Measurements from ENCODE around the gene WDR7.
"Not testable (repeated sequence)": the region's sequence is repeated elsewhere in the genome, so short reads cannot be mapped to it uniquely, and the experiment has no call there.

The WDR7 gene

GRCh38 chr18:56654280-56654679 is 3.1 kb downstream of the WDR7 start:
- not testable (repeated sequence) for DNase-seq (ENCODE audit: low read depth)

DNA sequence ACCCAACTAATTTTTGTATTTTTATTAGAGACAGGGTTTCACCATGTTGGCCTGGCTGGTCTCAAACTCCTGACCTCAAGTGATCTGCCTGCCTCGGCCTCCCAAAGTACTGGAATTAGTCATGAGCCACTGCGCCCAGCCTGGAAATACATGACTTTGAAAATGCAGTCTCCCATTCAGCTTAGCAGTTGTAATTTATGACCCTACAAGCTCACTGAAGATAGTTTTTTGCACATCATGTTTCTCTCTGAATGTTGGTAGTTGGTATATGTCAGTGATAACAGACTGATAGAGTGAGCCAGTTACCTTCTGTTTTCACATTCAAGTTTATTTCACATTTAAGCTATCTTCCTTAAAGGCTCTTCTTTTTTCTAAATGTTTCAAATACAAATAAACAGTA is 7.1 kb downstream of the WDR7 start:
- no peak for DNase-seq (ENCODE audit: low read depth)

DNA sequence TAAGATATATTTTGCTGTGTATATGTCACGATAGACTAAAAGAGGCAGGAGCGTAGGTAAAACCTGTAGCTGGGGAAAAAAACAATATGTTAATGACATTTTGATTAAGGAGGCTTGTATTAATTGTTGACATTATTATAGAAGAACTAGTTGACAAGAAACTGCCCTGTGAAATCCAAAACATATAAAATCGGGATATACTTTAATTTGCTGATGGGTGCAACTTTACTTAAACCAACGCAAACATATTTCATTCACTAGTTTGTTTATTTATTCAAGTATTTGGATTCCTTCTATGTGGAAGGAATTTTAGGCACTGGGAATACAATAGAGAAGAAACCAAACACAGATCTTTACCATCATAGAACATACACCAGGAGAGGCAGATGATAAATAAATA is 8.0 kb downstream of the WDR7 start:
- DNase-seq (ENCODE audit: low read depth): no peak

DNA sequence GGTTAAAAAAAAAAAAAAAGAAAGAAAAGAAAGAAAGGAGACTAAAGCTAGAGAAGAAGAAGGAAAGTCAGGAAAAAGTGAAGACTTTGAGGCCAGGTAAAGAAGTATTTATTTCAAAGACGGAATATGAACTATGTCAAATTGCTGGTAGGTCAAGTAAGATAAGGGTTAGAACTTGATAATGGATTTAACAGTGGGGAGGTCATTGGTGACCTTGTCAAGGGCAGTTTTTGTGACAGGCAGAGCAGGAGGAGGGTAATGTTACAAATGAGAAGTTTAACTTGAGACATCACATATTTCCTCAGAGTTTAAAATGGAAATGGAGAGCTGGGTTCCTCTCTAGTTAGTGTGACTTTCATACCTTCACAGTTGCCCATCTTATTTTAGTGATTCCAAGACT is 9.5 kb downstream of the WDR7 start:
- DNase-seq (ENCODE audit: low read depth): no peak

- DNase-seq (ENCODE audit: low read depth): no peak
Observed at GRCh38 chr18:56661360-56662062, 10.4 kb downstream of the WDR7 start.

- no peak for DNase-seq (ENCODE audit: low read depth)
Observed at GRCh38 chr18:56662063-56662408, 10.9 kb downstream of the WDR7 start.

DNA sequence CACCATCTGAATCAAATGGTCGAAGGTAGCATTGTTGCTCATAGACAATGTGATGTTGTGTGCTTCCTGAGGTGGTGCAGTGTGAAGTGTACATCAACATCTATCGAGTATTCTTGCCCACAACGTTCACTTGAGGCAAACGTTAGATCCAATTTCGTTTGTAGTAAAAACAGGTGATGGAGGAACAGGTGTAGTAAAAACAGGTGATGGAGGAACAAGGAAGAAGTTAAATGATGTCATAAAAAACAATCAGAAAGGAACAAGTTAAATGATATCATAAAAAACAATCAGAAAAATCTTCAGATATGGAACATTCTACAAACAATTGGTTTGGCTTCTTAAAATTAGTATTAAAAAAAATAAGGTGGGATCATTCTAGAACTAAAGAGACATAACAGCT is 11.3 kb downstream of the WDR7 start:
- DNase-seq (ENCODE audit: low read depth): no peak

DNA sequence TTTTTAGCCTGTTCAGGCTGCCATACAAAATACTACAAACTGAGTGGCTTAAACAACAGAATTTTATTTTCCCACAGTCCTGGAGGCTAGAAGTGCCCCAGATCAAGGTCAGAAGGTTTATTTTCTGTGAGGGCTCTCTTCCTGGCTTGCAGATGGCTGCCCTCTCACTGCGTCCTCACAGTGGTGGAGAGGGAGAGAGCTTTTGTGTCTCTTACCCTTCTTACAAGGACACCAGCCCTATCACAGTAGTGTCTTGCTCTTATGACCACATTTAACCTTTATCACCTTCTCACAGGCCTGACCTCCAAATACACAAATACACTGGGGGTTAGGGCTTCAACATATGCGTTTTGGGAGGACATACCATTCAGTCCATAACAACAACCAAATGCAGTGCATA is 11.7 kb downstream of the WDR7 start:
- DNase-seq (ENCODE audit: low read depth): no peak

DNA sequence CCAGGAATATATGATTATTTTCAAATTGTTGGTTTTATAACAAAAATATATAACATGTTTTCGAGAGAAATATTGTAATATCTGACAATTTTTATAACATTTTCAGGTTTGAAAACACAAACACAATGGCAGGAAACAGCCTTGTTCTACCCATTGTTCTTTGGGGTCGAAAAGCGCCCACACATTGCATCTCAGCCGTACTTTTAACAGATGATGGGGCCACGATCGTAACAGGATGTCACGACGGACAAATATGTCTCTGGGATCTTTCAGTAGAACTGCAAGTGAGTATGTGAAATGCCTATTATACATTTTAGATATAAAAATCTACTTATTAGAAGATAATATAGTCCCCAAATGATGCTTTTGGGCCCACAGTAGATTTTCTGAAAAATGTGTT is 21.2 kb downstream of the WDR7 start:
- DNase-seq (ENCODE audit: low read depth): no peak

GRCh38 chr18:56672981-56673380 is 21.8 kb downstream of the WDR7 start:
- no peak for DNase-seq (ENCODE audit: low read depth)

DNA sequence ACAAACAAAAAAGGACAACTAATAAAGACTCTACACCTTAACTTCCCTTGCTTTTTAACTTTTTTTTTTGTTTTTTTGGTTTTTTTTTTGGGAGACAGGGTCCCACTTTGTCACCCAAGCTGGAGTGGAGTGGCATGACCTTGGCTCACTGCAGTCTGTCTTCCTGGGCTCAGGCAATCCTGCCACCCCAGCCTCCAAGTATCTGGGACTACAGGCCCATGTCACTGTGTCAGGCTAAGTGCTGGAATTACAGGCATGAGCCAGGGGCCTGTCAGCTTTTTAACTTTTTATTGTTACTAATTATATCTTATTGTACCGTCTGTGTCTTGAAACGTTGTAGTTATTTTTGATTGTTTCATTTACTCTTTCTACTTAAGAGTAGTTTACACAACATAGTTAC is 25.5 kb downstream of the WDR7 start:
- no peak for DNase-seq (ENCODE audit: low read depth)

- DNase-seq (ENCODE audit: low read depth): no peak
Observed at GRCh38 chr18:56678836-56679565, 27.8 kb downstream of the WDR7 start.

- DNase-seq (ENCODE audit: low read depth): no peak
Observed at GRCh38 chr18:56684277-56684676, 33.1 kb downstream of the WDR7 start.

DNA sequence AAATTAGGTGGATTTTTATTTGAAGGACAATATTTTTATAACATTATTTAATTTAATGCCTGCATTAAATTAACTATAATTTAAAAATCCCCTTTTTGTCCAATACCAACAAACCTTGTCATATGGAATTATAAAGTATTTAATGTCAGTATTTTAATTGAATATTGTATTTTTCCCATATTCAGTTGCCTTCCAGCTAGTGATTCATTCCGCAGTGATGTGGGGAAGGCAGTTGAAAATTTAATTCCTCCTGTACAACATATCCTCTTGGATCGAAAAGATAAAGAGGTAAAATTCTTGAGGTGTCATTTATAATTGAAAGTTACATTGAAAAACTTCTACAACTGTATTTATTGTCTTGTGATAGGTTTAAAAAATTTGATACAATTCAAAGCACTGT is 40.4 kb downstream of the WDR7 start:
- DNase-seq (ENCODE audit: low read depth): no peak

DNA sequence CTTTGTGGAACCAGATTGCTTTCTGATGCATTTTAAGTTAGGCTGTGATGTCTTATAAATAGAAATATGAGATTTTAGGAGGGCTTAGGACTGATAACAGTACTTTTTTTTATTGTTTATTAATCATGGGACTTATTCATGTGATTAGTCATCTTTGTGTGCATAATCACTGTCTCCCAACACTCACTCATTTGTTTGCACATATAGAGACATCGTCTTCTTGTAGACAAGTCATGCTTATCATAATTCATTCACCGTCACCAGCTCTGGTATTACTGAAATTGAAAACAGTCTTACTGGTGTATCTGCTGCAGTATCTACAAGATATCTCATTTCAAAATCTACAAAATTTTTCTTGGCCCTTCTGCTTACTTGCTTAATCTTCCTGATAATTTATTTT is 45.8 kb downstream of the WDR7 start:
- no peak for DNase-seq (ENCODE audit: low read depth)

DNA sequence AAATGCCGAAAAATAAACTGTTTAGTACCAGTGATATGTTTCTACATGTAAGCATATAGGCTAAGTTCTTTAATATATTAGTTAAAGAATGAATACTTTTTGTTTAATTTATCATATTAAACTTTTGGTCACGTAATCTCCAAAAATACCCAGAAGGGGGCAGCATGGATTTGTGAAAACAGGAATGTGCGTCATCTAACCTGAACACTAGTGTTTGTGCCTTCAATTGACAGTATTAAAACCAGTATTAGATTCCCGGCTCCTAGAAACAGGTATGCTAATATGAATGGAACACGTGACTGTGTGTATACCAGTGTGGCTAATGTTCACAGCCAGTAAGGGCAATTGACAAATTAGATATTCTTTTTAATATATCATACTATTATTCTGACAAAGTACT is 51.8 kb downstream of the WDR7 start:
- DNase-seq (ENCODE audit: low read depth): no peak

GRCh38 chr18:56709463-56709862 is 58.3 kb downstream of the WDR7 start:
- peak; percentile 73 for DNase-seq (ENCODE audit: low read depth)

DNA sequence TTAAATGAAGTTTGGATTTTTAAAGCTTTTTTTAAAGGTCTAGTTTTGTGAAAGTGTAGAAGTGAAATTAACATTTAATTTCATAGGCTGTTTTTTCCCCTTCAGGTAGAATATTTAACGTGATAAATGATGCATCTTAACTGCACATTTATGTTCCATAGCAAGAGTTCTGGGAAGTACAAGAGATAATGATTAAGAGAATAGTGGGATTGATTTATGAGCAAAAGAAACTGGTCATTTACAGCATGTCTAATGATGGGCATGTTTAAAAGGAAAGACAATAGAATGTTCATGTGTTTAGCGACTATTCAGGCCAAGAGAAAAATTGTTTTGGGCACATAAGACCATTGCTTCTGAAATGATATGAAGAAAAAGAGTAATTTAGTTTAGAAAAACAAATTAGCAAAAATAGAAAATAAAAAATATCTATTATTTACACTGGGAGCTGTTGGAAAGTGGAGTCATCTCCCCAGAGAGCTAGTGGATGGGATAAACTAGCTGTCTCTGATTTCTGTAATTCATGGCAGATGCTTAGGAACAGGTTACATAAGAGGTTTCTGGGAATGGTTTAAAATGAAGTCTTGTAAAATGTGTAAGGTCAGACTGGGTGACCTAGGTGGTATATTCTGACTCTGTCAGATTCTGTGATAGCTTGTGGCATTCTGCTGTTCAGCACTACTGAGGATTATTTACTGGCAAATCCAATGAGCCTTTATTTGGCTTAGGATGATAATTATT is 60.7 kb downstream of the WDR7 start:
- no peak for DNase-seq (ENCODE audit: low read depth)

DNA sequence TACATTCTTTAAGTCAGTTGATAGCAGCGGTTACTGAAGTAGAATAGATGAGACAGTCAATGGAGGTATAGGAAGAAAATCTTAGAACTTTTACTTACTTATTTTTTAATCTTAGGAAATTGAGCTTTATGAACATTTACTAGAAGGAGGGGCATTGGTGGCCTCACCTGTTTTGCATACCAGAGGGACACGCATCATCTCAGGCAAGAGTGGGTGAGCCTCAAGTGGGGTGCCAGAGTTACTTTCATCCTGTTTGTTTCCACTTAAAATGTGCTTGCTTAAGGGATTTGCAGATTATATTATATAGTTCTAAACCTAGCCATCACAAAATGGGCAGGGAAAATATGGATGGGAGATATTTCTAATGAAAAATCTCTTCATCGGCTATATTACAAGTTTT is 61.6 kb downstream of the WDR7 start:
- DNase-seq (ENCODE audit: low read depth): no peak

GRCh38 chr18:56715121-56715520 is 64.0 kb downstream of the WDR7 start:
- DNase-seq (ENCODE audit: low read depth): no peak

DNA sequence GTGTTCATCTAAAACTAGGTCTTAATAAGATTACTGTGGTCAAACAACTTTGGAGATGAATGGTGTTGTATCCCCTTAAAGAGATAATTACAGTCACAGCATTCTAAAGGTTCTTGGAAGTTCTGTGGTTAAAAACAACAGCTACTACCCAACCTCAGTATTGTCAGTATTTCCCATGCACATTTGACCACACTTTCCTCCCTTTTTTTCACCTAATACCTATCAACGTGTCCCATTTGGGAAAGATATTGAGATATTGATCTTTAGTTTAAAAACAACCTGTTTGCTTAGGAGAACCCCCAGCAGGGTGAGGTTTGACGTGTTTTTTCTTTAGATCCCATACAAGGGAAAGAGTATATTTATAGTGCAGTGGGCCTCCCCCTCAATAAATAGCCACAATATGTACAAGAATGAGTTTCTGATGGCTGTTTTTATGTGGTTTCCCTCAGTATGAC is 65.6 kb downstream of the WDR7 start:
- no peak for DNase-seq (ENCODE audit: low read depth)

DNA sequence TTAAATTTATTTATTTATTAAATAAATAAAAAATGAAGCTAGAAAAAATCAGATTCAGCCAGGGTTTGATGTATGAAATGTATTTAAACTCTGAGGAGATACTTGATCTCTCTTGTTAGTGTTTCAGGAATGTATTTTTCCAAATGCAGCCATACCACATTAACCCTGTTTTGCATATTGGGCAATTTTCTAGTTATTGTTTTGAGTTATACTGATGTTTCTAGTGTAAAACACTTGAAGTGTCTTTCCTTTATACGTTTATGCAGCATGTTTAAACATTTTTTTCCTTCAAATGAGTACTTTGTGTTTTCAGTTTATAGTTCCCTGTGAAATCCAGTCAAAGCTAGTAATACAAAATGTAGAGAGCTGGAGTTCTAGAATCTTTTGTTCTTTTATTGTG is 69.9 kb downstream of the WDR7 start:
- no peak for DNase-seq (ENCODE audit: low read depth)

GRCh38 chr18:56721491-56721890 is 70.3 kb downstream of the WDR7 start:
- DNase-seq (ENCODE audit: low read depth): no peak
